ENCODE data around the gene C16orf90.

C16orf90 gene

DNA sequence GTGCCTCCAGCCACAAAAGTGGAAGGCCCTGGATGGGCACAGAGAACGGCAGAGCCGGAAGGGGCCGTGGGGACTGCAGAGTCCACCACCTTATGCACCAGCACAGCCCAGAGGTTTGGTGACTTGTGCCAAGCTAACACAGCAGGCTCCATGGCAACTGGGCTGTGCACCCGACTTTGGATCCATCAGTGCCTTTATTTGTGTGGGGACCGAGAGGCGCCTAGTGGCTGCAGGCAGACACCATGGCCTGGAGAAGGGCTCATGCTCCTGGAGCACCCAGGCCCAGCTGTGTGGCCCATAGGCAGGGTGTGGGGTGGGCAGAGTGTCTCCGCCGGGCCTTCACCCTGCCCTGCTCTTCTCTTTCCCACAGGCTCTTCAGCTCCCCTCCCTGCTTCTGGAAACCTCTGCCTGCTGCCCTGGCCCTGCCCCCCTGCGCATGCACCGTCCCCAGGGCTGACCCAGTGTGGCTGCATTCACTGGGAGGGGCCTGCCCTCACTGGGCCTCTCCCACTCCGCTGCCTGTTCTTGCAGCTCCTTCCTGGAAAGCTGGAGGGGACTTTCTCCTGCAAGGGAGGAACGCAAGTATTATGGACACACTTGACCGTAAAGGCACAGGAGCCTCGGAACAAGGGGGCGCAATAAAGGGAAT, 10.1 kb downstream of the C16orf90 start:
- no peak for DNase-seq (ENCODE audit: low read depth)
- no peak overlapping the region for H3K4me3 ChIP-seq (ENCODE audit: low read depth, low read length)
- TF ChIP-seq CTCF (IDR thresholded peaks at IDR 0.05; ENCODE audit: control insufficient read depth, extremely low read depth, insufficient read depth) = no peak

GRCh38 chr16:3484318-3485096, 10.8 kb downstream of the C16orf90 start:
- DNase-seq (ENCODE audit: low read depth) = no peak
- H3K4me3 ChIP-seq (ENCODE audit: low read depth, low read length) = no peak overlapping the region
- no peak for TF ChIP-seq CTCF (IDR thresholded peaks at IDR 0.05; ENCODE audit: control insufficient read depth, extremely low read depth, insufficient read depth)

- no peak overlapping the region for H3K4me3 ChIP-seq (ENCODE audit: low read depth, low read length)
- TF ChIP-seq CTCF (IDR thresholded peaks at IDR 0.05; ENCODE audit: control insufficient read depth, extremely low read depth, insufficient read depth) = no peak
- no peak for DNase-seq (ENCODE audit: low read depth)
These were observed 12.5 kb downstream of the C16orf90 start for GRCh38 chr16:3482659-3483241.

DNA sequence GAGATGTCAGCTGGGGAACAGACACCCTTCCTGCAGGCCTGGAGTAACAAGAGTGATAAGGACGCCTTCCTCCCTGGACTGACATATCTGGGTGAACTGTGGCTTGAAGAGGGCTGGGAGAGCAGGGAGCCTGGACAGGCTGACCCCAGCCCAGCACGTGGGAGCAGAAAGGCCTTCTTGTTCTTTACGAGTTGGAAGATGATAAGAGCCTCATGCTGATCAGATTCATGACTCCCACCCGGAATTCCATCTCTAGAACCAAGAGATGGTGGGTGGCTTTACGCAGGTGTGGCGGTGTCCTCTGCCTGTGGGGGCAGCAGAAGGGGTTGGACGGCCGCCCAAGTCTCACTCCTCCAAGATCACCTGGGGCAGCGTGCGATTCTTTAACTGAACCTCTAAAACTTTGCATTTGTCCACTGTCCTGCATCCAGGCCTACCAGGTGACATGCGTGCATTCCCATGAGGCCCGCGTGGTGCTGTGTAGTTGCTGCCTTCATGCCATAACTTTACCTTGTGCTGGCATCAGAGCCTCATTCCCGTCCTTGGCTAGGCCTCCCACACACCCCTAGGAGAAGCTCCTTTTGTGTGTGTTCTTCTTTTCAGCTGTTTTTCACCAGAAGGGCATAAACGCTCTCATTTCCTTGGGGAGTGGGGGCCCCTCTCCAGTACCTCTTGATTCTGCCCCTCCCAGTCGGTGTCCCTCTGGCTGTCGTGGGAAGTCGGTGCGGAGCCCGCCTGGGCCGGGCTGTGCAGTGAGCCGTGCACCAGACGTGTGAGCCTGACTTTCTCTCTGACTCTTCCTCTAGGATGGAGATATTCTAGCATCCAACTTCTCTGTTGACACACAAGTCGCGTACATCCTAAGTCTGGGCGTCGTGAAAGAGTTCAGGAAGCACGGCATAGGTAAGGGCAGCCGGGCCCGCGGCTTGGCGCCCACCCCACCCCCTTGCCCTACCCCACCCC, 13.3 kb downstream of the C16orf90 start:
- H3K4me3 ChIP-seq (ENCODE audit: low read depth, low read length) = no peak overlapping the region
- no peak for DNase-seq (ENCODE audit: low read depth)
- no peak for TF ChIP-seq CTCF (IDR thresholded peaks at IDR 0.05; ENCODE audit: control insufficient read depth, extremely low read depth, insufficient read depth)

DNA sequence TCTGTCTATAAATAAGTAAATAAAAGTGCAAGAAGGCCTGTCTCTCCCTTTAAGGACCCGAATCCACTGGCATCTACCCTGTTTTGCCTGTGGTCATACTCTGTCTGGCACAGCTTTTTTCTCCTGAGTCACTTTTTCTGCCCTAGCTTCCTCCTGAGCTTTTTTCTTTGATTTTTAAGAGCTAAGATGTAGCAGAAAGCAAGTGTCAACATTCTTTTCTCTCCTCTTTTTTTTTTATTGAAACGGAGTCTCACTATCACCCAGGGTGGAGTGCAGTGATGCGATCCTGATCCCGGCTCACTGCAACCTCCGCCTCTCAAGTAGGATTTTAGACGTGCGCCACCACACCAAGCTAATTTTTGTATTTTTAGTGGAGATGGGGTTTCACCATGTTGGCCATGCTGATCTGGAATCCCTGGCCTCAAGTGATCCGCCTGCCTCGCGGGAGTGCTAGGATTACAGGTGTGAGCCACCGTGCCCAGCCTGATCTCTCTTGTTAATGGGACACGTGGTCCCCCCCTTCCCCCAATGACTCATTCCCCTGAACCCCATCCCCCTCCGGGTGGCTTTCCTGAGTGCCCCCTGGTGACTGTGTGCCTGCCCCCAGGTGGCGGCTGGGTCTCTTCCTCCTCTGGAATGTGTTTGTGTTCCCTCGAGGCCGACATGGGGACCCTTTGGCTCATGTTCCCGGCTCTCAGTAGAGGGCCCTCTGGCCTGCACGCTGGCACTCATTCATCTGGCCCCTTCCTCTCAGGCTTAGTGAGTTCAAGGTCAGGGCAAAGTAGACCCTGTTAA, 14.2 kb downstream of the C16orf90 start:
- no peak for TF ChIP-seq CTCF (IDR thresholded peaks at IDR 0.05; ENCODE audit: control insufficient read depth, extremely low read depth, insufficient read depth)
- no peak overlapping the region for H3K4me3 ChIP-seq (ENCODE audit: low read depth, low read length)
- no peak for DNase-seq (ENCODE audit: low read depth)
